Adrenal gland (tissue), 5 donors: ENCODE measurements around the gene RUBCN.
"Not testable (repeated sequence)": the region's sequence is repeated elsewhere in the genome, so short reads cannot be mapped to it uniquely, and the experiment has no call there.

Experiments used
- CTCF ChIP-seq, 6 experiments: fragments of 450-650 bp in 4 of 6; fragments of 200-600 bp in 2 of 6; sonication (generic) in 1 of 6; IDR thresholded peaks; 1 replicate in 5 of 6; 2 replicates in 1 of 6; pipeline versions ENCODE4 v1.5.1 to v1.8.0; 2016 to 2021; ENCODE audit warnings: antibody characterized with exemption in 6 of 6, mild to moderate bottlenecking in 2 of 6, moderate library complexity in 1 of 6
- POLR2A ChIP-seq, 2 donors: fragments of 450-650 bp; IDR thresholded peaks; one replicate each; pipeline ENCODE4 v1.6.1; 2017; ENCODE audit warnings: antibody characterized with exemption in 2 of 2, mild to moderate bottlenecking in 2 of 2, moderate library complexity in 1 of 2
- donor health status: DM: no; HTN: no; CAD: no.

GRCh38 chr3:197637556-197637955, 99.1 kb downstream of the RUBCN start:
- TF ChIP-seq POLR2A, CTCF (IDR thresholded peaks at IDR 0.05): not testable (repeated sequence)
